GM19238 (cell line): ENCODE measurements around the gene CGB8.
"Not testable (repeated sequence)": the region's sequence is repeated elsewhere in the genome, so short reads cannot be mapped to it uniquely, and the experiment has no call there.

Experiments used
- DNase-seq: peaks from one replicate; pipeline ENCODE4 v3.0.0; 2011; ENCODE audit warnings: low spot score; ENCODE audit not compliant: insufficient read length

The CGB8 gene

DNA sequence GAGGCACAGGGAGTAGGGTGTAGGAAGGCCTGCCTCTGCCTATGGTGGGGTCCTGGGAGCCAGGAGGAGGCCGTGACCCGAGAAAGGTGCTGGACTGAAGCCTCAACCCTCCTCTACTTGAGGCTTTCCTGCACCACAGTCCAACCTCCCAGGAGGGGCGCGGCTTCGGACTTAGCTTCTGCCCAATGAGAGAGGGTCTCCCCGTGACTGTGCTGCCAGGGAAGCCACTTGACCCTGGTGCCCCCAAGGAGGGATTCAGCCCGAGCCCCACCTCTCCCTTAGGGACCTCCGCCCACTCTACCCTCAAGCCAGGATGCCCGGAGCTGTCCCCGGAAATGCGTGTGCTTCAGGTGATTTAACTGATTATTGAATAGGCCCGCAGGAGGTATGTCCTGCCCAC lies at the start of gene CGB8:
TSS of gene CGB8 (minus strand) at position 101 of the 400 bp plus-strand sequence. CDS start 372 bp downstream, outside the sequence.
- DNase-seq: not testable (repeated sequence)

- DNase-seq: peak; percentile 79
These were observed 48.8 kb upstream of the CGB8 start for GRCh38 chr19:49097453-49098288.

- DNase-seq: no peak
These were observed 45.9 kb upstream of the CGB8 start for GRCh38 chr19:49094505-49095482.

DNA sequence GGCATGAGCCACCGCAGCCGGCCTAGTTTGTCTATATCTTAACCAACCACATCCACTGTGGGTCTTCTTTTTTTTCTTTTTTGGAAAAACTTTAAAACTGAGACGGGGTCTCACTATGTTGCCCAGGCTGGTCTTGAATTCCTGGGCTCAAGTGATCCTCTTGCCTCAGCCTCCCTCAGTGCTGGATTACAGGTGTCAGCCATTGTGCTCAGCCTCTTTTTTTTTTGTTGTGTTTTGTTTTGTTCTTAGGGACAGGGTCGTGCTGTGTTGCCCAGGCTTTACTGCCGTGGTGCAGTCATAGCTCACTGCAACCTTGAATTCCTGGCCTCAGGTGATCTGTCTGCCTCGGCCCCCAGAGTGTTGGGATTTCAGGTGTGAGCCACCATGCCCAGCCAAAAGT lies 43.8 kb upstream of the CGB8 start:
- DNase-seq: no peak

GRCh38 chr19:49091391-49092038 lies 42.6 kb upstream of the CGB8 start:
- no peak for DNase-seq

DNA sequence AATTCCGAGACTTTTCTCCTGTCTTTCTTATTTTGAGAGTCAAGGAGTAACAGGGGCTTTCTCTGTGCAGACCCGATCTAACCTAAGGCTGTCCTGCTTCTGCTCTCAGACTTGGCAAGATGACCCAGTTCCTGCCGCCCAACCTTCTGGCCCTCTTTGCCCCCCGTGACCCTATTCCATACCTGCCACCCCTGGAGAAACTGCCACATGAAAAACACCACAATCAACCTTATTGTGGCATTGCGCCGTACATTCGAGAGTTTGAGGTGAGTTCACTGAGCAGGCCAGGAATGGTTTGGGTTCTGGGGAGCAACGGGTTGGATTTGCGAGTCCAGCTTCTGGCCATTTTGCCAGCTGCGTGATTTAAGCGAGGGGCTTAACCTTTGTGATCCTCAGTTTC lies 37.4 kb upstream of the CGB8 start:
- DNase-seq: no peak

- DNase-seq: no peak
These were observed 36.9 kb upstream of the CGB8 start for GRCh38 chr19:49085868-49086232.

DNA sequence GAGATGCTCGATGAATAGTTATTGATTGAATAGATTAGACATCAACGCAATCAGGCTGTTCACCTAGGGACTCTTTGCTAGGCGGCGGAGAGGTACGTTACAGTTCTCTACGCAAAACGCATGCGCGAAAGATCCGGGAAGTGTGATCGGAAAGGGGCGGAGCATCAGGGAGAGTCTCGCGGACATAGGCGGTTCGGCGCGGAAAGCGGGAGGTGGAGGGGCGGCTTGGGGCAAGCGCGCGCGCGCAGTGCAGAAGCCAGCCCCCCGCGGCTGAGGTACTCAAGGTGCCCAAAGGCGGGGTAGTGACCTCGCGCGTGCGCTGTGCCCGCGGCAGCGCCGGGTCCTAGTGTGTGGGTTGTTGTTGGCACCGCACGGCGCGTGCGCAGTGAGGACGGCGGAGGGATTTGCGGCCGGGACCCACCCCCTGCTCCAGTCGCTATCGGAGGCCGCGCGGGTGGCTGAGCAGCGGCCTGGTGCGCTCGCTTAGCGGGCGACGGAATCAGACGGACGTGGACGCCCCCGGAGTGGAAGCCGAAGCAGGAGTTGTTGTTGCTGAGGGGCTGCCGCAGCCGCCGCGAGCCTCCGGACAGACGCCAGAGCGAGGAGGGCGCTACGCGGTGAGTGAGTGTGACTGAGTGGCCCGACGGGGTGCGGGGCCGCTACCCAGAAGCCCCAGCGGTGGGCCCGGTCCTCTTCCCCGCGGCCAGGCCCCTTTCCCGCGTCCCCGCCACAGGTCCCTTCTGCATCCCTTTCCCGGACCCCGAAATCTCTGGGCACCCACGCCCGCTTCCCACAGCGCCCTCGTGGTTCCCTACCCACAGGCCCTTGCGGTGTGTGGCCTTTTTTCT lies 36.3 kb upstream of the CGB8 start, which contains the start of gene SNRNP70:
TSS of gene SNRNP70 (plus strand) at position 432 of the 848 bp plus-strand sequence. CDS start 964 bp downstream, outside the sequence.
- DNase-seq: peak; percentile 98

- DNase-seq: no peak
These were observed 35.5 kb upstream of the CGB8 start for GRCh38 chr19:49084206-49085019.

GRCh38 chr19:49081273-49081672 lies 32.4 kb upstream of the CGB8 start:
- no peak for DNase-seq

- no peak for DNase-seq
These were observed 31.5 kb upstream of the CGB8 start for GRCh38 chr19:49080392-49080791.

- DNase-seq: not testable (repeated sequence)
These were observed 26.0 kb upstream of the CGB8 start for GRCh38 chr19:49074869-49075268.

- no peak for DNase-seq
These were observed 24.8 kb upstream of the CGB8 start for GRCh38 chr19:49073514-49074378.

DNA sequence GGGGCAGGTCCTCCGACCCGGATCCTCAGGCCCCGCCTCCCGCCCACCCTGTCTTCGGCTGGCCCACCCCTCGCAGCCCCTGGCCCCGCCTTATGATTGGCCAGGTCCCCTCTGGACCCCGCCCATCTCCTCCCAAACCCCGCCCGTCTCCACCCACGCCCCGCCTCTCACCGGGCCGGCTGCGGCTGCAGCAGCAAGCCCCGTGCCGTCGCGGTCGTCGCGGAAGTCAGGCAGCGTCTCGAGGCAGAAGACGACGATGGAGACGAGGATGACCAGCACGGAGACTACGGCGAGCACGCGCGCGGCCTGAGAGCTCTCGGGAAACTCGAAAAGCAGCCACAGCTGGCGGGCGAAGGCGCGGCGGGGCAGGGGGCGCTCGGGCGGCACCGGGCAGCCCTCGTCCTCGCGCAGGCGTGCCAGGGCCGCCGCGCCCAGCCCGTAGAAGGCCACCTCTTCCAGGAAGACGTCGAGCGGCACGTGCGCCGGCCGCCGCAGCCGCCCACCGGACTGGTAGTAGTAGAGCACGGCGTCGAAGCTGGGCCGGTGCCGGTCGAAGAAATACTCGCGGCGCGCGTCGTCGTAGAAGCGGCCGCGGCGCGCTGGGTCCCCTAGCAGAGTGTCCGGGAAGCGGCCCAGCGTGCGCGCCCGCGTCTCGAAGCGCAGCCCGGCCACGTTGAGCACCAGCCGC lies 23.1 kb upstream of the CGB8 start:
- DNase-seq: no peak

GRCh38 chr19:49070416-49070815 lies 21.5 kb upstream of the CGB8 start:
- DNase-seq: no peak

GRCh38 chr19:49069026-49069425 lies 20.1 kb upstream of the CGB8 start:
- DNase-seq: no peak

GRCh38 chr19:49067554-49067953 lies 18.6 kb upstream of the CGB8 start:
- DNase-seq: no peak

DNA sequence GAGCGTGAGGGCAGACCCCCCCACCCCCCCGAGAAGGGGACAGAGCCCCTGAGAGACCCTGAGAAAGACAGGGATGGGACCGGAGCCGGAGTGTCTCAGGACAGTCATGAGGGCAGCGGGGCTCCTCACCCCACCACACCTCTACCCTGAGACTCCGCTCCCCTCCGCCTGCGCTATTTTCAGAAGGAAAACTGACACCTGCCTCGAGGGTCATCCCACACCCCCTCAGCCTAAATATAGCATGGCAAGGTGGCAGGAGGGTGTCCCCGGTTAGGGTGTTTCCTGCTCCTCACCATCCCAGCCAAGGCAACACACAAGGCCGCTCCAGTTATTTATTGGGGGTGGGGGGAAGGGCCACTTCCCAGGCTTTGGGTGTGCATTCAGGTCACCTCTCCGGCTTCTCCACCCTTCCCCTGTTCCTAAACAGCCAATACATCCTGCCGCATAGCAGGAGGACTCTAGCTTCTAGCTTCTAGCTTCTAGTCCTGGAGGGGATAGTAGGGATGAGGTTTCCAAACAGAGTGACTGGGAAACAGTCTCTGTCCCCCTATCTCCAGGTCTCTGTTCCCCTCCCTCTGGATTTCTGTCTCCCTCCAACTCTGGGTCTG lies 17.1 kb upstream of the CGB8 start:
- no peak for DNase-seq
